C4-2B (cell line): ENCODE measurements around the gene DCHS1.

Experiments
- ZFX ChIP-seq: fragments of 450-650 bp; IDR thresholded peaks from 2 replicates; pipeline ENCODE4 v1.6.1; 2017
- TF ChIP-seq, protein P1 (sequence below): fragments of 450-650 bp; conservative IDR thresholded peaks from 2 replicates; pipeline ENCODE4 v1.5.1; 2017; ENCODE audit warnings: mild to moderate bottlenecking

DNA sequence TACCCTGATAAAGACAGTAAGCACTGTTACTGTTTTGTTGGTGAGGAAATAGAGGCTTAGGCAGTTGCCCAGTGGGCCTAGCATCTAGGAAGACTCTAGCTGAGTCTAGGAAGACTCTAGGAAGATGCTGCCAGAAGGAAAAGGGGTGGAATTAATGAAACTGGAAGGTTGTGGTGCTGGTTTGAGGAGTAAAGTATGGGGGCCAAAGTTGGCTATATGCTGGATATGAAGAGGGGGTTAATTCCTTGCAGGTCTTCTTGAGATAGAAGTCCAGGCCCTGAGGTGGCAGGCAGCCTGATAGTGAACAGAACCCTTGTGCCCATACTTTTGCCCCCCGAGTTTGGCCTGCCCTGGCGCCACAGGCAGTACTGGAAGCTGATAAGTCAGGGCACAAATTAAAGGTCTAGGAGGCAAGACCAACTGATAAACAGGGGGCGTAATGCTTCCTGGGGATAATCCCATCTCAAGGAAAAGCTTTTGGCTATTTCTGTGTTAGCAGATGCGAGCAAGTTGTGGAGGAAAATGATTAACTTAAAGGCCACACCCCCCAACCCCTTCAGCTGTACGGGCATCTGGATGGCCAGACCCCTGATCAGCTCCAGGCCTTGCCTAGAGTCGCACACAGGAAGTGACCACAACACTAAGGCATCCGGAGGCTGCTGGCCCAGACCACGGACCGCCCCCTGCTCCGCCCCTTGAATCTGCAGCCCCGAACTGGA, 49.0 kb downstream of the DCHS1 start:
- TF ChIP-seq, protein P1, sequence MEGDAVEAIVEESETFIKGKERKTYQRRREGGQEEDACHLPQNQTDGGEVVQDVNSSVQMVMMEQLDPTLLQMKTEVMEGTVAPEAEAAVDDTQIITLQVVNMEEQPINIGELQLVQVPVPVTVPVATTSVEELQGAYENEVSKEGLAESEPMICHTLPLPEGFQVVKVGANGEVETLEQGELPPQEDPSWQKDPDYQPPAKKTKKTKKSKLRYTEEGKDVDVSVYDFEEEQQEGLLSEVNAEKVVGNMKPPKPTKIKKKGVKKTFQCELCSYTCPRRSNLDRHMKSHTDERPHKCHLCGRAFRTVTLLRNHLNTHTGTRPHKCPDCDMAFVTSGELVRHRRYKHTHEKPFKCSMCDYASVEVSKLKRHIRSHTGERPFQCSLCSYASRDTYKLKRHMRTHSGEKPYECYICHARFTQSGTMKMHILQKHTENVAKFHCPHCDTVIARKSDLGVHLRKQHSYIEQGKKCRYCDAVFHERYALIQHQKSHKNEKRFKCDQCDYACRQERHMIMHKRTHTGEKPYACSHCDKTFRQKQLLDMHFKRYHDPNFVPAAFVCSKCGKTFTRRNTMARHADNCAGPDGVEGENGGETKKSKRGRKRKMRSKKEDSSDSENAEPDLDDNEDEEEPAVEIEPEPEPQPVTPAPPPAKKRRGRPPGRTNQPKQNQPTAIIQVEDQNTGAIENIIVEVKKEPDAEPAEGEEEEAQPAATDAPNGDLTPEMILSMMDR = no peak
- TF ChIP-seq ZFX = no peak
